ENCODE results near the gene PLD2.

DNA sequence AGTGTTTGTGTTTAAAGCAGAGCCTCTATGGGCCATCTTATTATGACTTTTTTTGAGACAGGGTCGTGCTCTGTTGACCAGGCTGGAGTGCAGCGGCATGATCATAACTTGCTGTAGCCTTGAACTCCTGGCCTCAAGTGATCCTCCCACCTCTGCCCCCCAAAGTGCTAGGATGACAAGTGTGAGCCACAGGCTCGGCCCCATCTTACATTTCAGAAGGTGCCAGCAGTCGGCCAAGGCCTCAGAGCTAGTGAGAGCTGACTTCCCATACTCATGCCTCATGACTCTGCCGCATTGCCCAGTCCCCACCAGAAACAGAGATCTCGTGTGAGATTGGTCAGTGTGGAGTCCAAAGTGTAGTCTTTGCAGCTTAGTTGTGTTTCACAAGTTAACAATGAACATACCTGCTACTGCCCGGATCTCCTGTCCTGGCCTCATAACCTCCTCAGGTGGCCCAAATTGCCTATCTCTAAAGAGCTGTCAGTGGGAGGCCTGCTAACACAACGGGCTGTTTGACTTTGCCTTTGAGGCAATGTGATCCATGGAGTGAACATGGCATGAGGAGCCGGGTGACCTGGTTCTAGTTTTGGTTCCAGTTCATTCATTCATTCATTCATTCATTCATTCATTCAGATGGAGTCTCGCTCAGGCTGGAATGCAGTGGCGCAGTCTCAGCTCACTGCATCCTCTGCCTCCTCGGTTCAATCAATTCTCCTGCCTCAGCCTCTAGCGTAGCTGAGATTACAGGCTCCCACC lies 39.9 kb downstream of the PLD2 start:
- TF ChIP-seq, protein P1, sequence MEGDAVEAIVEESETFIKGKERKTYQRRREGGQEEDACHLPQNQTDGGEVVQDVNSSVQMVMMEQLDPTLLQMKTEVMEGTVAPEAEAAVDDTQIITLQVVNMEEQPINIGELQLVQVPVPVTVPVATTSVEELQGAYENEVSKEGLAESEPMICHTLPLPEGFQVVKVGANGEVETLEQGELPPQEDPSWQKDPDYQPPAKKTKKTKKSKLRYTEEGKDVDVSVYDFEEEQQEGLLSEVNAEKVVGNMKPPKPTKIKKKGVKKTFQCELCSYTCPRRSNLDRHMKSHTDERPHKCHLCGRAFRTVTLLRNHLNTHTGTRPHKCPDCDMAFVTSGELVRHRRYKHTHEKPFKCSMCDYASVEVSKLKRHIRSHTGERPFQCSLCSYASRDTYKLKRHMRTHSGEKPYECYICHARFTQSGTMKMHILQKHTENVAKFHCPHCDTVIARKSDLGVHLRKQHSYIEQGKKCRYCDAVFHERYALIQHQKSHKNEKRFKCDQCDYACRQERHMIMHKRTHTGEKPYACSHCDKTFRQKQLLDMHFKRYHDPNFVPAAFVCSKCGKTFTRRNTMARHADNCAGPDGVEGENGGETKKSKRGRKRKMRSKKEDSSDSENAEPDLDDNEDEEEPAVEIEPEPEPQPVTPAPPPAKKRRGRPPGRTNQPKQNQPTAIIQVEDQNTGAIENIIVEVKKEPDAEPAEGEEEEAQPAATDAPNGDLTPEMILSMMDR (IDR thresholded peaks at IDR 0.05) = no peak
- no peak for TF ChIP-seq ZFX (IDR thresholded peaks at IDR 0.05; ENCODE audit: borderline replicate concordance)

All from 22Rv1 (cell line).